GM23248 (cell line): ENCODE measurements around the gene WFDC8. TPM values are rescaled to one million over a fixed set of nuclear protein-coding genes. Genes with fewer than 3 reads are reported as not detected.
"Not testable (repeated sequence)": the region's sequence is repeated elsewhere in the genome, so short reads cannot be mapped to it uniquely, and the experiment has no call there.

Experiments used
- DNase-seq: peaks from one replicate; pipeline ENCODE4 v3.0.0-alpha.2; 2015
- H2AFZ ChIP-seq: fragments of 200-600 bp; sonication (generic); 2 replicates; pipeline ENCODE4 v1.6.1; 2016; ENCODE audit warnings: antibody characterized with exemption
- H3F3A ChIP-seq: fragments of 200-600 bp; sonication (generic); 2 replicates; pipeline ENCODE4 v1.6.1; 2016; ENCODE audit warnings: mild to moderate bottlenecking, antibody characterized with exemption, mixed run types; ENCODE audit not compliant: insufficient read depth
- H3K27ac ChIP-seq: fragments of 200-600 bp; sonication (generic); 2 replicates; pipeline ENCODE4 v1.5.1; 2016; ENCODE audit warnings: mild to moderate bottlenecking
- H3K27me3 ChIP-seq: fragments of 200-600 bp; sonication (generic); replicated peaks from 2 replicates; pipeline ENCODE4 v1.6.1; 2016; ENCODE audit warnings: mild to moderate bottlenecking; ENCODE audit not compliant: insufficient read depth
- H3K36me3 ChIP-seq: fragments of 200-600 bp; sonication (generic); 2 replicates; pipeline ENCODE4 v1.6.1; 2016; ENCODE audit warnings: low read depth, mild to moderate bottlenecking
- H3K4me1 ChIP-seq: fragments of 200-600 bp; sonication (generic); 2 replicates; pipeline ENCODE4 v1.6.1; 2016; ENCODE audit warnings: mild to moderate bottlenecking; ENCODE audit not compliant: insufficient read depth
- H3K4me2 ChIP-seq: fragments of 200-600 bp; sonication (generic); one replicate; pipeline ENCODE4 v1.6.1; 2016; ENCODE audit warnings: mild to moderate bottlenecking; ENCODE audit not compliant: unreplicated experiment
- H3K4me3 ChIP-seq: fragments of 200-600 bp; sonication (generic); 2 replicates; pipeline ENCODE4 v1.5.1; 2016; ENCODE audit warnings: mild to moderate bottlenecking
- H3K79me2 ChIP-seq: fragments of 200-600 bp; sonication (generic); 2 replicates; pipeline ENCODE4 v1.6.1; 2016; ENCODE audit warnings: mild to moderate bottlenecking; ENCODE audit not compliant: insufficient read depth
- H3K9ac ChIP-seq: fragments of 200-600 bp; sonication (generic); 2 replicates; pipeline ENCODE4 v1.6.1; 2016; ENCODE audit warnings: mild to moderate bottlenecking
- H3K9me2 ChIP-seq: fragments of 200-600 bp; sonication (generic); 2 replicates; pipeline ENCODE4 v1.6.1; 2016; ENCODE audit warnings: mixed run types, mild to moderate bottlenecking, moderate library complexity; ENCODE audit not compliant: insufficient read depth
- H3K9me3 ChIP-seq: fragments of 200-600 bp; sonication (generic); one replicate; pipeline ENCODE4 v1.6.1; 2017; ENCODE audit warnings: low read depth
- H4K20me1 ChIP-seq: fragments of 200-600 bp; sonication (generic); 2 replicates; pipeline ENCODE4 v1.6.0; 2016; ENCODE audit not compliant: insufficient read depth
- EZH2 ChIP-seq: fragments of 200-600 bp; sonication (generic); IDR thresholded peaks from 2 replicates; pipeline ENCODE4 v1.6.1; 2018; ENCODE audit warnings: antibody characterized with exemption, mild to moderate bottlenecking; ENCODE audit not compliant: insufficient read depth, poor library complexity, severe bottlenecking
- EZH2phosphoT487 ChIP-seq: fragments of 200-600 bp; sonication (generic); IDR thresholded peaks from 2 replicates; pipeline ENCODE4 v1.6.1; 2018; ENCODE audit warnings: antibody characterized with exemption, moderate library complexity, mild to moderate bottlenecking, low read depth; ENCODE audit not compliant: insufficient read depth
- WGBS, 2 experiments: methylation state at CpG; one replicate each; pipeline ENCODE4 v1.1.6; 2015 to 2017; ENCODE audit warnings: low lambda C conversion rate in 2 of 2, low coverage in 1 of 2; ENCODE audit errors: missing lambda C conversion rate in 2 of 2; 5-methylcytosine and 5-hydroxymethylcytosine counted together
- in situ Hi-C: fragments of 300-500 bp; cut with MboI; formaldehyde crosslinking; loops from 2 replicates; pipeline ENCODE4 v1.15.0; 2020
- polyA plus RNA-seq: library from polyadenylated mRNA; unstranded; fragments of >200 nt; fragmentation: Nextera tagmentation; extraction: Ambion mirVana; gene quantifications from 2 replicates; pipeline ENCODE4 v1.2.1, GENCODE V29; 2016
- total RNA-seq: library from RNA; depleted of rRNA; stranded (reverse); fragments of >200 nt; shearing (Covaris generic); gene quantifications from 2 replicates; pipeline ENCODE4 v1.2.3, GENCODE V29; 2014

Gene WFDC8
- total and polyA plus RNA-seq, 2 experiments from 2014 or later, result not detected

GRCh38 chr20:45592574-45593189 is 13.6 kb upstream of the WFDC8 start:
- H3K79me2 ChIP-seq, result no peaks in the 10 kb centered on the region
- H4K20me1 ChIP-seq, result no peaks in the 10 kb centered on the region
- H3K4me2 ChIP-seq, result no peak overlapping the region
- H3K9me2 ChIP-seq, result no peaks in the 10 kb centered on the region
- in situ Hi-C loops, result no loop called here
- H3F3A ChIP-seq, result no peaks in the 10 kb centered on the region
- no peak overlapping the region for H2AFZ ChIP-seq
- H3K27me3 ChIP-seq, result no peaks in the 10 kb centered on the region; the same call in 1 of the 2 replicates
- H3K9ac ChIP-seq, result no peak overlapping the region
- H3K4me3 ChIP-seq, result no peak overlapping the region
- 40 to 42% methylated on average over 5 of the region's 5 CpGs for WGBS, 2 experiments
- H3K27ac ChIP-seq, result no peak overlapping the region
- H3K9me3 ChIP-seq, result no peaks in the 10 kb centered on the region
- no peaks in the 10 kb centered on the region for H3K36me3 ChIP-seq
- peak; percentile 62 for DNase-seq
- TF ChIP-seq EZH2 (no peak), EZH2phosphoT487 (no peak)
- H3K4me1 ChIP-seq, result peaks cover 4% of the 10 kb centered on the region; the same call in 1 of the 2 replicates

- Histone ChIP-seq H3K36me3 (no peaks in the 10 kb centered on the region), H3K79me2 (no peaks in the 10 kb centered on the region), H3K4me1 (peaks cover 4% of the 10 kb centered on the region; the same call in 1 of the 2 replicates), H4K20me1 (no peaks in the 10 kb centered on the region), H3K27ac (no peak overlapping the region), H3K27me3 (no peaks in the 10 kb centered on the region), H3K9me3 (no peaks in the 10 kb centered on the region), H2AFZ (no peak overlapping the region), H3K4me2 (no peak overlapping the region), H3K9me2 (no peaks in the 10 kb centered on the region), H3K9ac (no peak overlapping the region), H3K4me3 (no peak overlapping the region), H3F3A (no peaks in the 10 kb centered on the region)
- 8 to 10% methylated on average over 1 of the region's 1 CpG for WGBS, 2 experiments
- no peak for TF ChIP-seq EZH2phosphoT487
- TF ChIP-seq EZH2, result no peak
- DNase-seq, result peak; percentile 15
- in situ Hi-C loops, result no loop called here
Observed at GRCh38 chr20:45589725-45590124, 10.6 kb upstream of the WFDC8 start.

GRCh38 chr20:45588800-45589199 is 9.7 kb upstream of the WFDC8 start:
- Histone ChIP-seq H3K9me3 (no peaks in the 10 kb centered on the region), H4K20me1 (no peaks in the 10 kb centered on the region), H3K9me2 (no peaks in the 10 kb centered on the region), H3K27me3 (0 out of 2 replicates have a peak, but pooled peaks cover 3% of the 10 kb centered on the region), H3K4me2 (no peak overlapping the region), H3K9ac (no peak overlapping the region), H3K4me3 (no peak overlapping the region), H3F3A (no peaks in the 10 kb centered on the region), H3K4me1 (peaks cover 4% of the 10 kb centered on the region; the same call in 1 of the 2 replicates), H3K36me3 (no peaks in the 10 kb centered on the region), H3K27ac (no peak overlapping the region), H2AFZ (no peak overlapping the region), H3K79me2 (no peaks in the 10 kb centered on the region)
- in situ Hi-C loops, result no loop called here
- peak; percentile 33 for DNase-seq
- 63 to 76% methylated on average over 2 of the region's 2 CpGs for WGBS, 2 experiments
- TF ChIP-seq EZH2phosphoT487 (no peak), EZH2 (no peak)

- in situ Hi-C loops, H3K27ac ChIP-seq, H3K4me3 ChIP-seq, H3K9me2 ChIP-seq, H3K9me3 ChIP-seq, H4K20me1 ChIP-seq, H3F3A ChIP-seq, H3K9ac ChIP-seq, H3K79me2 ChIP-seq, H3K36me3 ChIP-seq: not testable (repeated sequence)
- peak; percentile 60 for DNase-seq
- Histone ChIP-seq H2AFZ (0 out of 2 replicates have a peak overlapping the region, but pooled peaks have one; percentile 11), H3K27me3 (0 out of 2 replicates have a peak, but pooled peaks cover 11% of the 10 kb centered on the region), H3K4me2 (peak overlapping the region; percentile 42), H3K4me1 (peaks cover 12% of the 10 kb centered on the region)
- 36 to 39% methylated on average over 5 of the region's 5 CpGs for WGBS, 2 experiments
Observed at GRCh38 chr20:45585986-45586385, 6.9 kb upstream of the WFDC8 start.

GRCh38 chr20:45584294-45584693 is 5.2 kb upstream of the WFDC8 start:
- H4K20me1 ChIP-seq, in situ Hi-C loops, H3F3A ChIP-seq, DNase-seq, H3K9me3 ChIP-seq, H3K36me3 ChIP-seq, H3K9me2 ChIP-seq, H2AFZ ChIP-seq, H3K4me1 ChIP-seq, H3K27ac ChIP-seq, H3K79me2 ChIP-seq, H3K9ac ChIP-seq, H3K4me3 ChIP-seq, H3K4me2 ChIP-seq: not testable (repeated sequence)
- 0 out of 2 replicates have a peak, but pooled peaks cover 17% of the 10 kb centered on the region for H3K27me3 ChIP-seq
- 78 to 79% methylated on average over 5 of the region's 5 CpGs for WGBS, 2 experiments
